ENCODE results near the gene KIF3A.

Gene KIF3A

DNA sequence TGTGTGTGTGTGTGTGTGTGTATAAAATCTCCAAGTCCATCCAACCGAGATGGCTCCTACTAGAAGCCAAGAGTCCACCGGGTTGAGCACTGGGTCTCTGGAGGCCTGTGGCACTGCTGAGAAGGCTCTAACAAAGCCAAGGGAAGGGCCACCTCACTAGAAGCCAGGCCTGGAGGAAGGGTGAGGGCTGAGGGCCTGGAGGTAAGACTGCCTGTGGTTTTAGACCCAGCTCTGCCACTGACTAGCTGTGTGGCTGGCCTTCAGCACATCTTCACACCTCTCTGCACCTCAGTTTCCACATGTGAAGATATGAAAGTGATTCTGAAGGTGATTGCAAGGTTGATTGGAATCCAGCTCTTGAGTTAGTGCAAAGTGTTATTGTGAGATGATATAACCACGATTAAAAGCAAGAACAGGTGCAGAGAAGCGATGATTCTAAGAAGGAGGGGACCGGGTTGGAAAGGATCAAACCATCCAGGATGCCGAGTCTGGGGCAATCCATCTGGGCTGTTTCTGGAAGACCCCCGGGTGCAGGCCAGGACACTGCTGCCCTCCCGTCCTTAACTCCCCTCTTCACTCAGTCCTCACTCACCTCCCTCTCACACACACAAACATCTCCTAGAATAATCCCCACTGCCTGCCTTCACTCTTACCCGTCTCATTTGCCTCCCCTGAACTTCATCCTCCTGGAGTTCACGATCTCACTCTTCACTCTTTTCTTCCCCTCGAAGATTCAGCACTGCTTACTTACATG, 61.2 kb downstream of the KIF3A start:
- DNase-seq = no peak

DNA sequence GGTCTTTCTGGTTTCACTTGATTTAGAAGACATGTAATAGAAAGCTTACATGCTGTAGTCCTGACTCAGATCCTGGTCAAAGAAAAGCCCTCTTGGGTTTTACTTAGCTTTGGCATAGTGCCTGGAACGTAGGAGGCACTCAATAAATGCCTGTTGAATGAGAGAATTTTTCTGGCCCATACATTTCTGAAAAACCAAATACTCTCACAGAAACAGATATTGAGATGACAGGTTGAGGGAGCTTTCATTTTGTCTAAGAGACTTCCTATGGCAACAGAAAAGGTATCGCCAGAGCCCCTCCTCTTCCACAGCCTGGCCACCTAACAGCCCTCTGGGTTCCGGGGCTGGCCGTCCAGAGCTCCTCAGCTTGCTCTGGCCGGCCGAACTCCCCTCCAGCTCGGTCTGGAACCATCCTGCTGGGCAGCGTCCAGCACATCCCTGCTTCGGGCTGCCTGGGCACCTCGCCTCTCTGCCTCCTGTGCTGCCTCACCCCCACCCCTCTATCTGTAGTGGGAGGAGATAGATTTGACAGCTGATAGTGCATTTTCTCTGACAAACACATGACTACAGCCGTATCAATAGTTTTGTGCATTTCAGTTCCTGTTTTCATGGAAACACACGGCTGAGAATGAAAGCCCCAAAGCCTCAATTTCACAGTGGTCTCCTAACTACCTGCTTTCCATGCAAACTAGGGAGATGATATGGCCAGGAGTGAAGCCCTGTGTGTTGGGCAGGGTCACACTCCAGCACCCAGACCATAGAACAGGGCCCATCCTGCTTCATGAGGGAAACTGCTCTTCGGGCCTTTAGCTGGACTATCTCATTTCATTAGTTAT, 62.5 kb downstream of the KIF3A start:
- no peak for DNase-seq

DNA sequence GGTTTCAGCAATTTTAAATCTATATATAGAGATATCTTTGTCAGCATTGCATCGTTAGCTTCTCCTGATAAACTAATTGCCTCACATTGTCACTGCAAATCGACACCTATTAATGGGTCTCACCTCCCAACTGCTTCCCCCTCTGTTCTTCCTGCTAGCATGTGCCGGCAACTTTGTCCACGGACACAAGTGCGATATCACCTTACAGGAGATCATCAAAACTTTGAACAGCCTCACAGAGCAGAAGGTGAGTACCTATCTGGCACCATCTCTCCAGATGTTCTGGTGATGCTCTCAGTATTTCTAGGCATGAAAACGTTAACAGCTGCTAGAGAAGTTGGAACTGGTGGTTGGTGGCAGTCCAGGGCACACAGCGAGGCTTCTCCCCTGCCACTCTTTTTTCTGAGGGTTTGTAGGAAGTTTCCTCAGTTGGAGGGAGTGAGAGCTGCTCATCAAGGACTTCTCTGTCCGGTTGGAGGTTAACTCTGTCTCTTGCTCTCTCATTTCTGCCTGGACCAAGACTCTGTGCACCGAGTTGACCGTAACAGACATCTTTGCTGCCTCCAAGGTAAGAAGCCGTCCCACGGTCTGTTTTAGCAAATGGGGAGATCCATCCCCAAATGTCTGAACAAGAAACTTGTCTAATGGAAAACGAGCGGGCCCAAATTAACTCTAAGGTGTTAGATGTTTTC, 63.3 kb downstream of the KIF3A start, which contains the start of gene IL4:
Gene IL4, plus strand, starts transcription at position 51 of the 692 bp plus-strand sequence. Its CDS starts 62 bp downstream, at position 113.
- no peak for DNase-seq

DNA sequence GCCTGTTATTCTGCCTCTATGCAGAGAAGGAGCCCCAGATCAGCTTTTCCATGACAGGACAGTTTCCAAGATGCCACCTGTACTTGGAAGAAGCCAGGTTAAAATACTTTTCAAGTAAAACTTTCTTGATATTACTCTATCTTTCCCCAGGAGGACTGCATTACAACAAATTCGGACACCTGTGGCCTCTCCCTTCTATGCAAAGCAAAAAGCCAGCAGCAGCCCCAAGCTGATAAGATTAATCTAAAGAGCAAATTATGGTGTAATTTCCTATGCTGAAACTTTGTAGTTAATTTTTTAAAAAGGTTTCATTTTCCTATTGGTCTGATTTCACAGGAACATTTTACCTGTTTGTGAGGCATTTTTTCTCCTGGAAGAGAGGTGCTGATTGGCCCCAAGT, 63.9 kb downstream of the KIF3A start:
- no peak for DNase-seq

DNA sequence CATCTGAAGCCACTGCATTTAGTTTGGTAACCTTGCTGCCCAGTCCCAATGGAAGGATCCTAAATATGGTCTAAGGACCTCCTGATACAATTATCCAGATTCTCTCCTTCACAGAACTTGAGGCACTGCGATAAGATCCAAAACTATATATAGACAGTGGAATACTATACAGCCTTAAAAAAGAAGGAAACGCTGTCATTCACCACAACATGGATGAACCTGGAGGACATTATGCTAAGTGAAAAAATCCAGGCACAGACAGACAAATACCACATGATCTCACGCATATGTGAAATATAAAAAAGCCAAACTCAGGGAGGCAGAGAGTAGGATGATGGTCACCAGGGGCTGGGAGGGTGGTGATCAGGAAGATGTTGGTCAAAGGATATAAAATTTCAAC, 66.3 kb downstream of the KIF3A start:
- no peak for DNase-seq

DNA sequence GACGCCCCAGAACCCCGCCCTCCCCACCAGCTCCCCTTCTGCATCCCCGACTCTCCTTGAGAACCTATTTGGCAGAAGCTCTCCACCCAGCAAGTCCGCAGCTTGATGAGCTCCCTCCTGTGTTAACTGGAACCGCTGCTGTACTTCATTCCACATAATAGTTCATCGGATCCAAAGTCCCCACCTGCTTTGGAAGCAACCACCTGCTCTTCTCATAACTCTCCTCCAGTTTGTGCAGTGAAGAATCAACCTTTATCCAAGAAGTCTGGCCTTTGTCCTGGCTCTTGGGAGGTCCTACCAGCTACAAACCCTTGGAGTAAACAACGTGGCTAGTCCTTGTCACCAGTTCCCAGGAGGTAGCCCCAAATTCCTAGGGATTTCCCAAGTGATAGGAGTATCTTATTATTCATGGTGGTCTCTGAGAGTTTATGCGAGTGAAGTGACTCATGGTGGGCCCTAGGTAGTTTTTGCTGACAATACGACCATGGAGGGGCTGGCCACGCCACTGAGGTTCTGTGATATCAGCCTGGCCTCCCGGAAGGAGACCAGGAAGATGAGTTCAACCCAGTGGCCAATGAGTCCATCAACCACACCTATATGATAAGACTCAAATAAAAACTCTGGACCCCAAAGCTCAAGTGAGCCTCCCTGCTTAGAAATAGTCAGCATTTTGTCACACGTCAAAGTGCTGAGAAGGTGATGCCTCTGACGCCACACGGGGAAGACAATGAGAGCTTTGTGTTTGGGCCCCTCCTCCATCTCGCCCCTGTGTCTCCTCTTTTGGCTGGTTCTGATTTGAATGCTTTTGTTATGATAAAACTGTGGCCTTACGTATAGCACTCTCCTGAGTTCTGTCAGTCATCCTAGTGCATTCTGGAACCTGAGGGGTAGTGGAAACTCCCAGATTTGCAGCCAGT, 67.1 kb downstream of the KIF3A start:
- DNase-seq = no peak

DNA sequence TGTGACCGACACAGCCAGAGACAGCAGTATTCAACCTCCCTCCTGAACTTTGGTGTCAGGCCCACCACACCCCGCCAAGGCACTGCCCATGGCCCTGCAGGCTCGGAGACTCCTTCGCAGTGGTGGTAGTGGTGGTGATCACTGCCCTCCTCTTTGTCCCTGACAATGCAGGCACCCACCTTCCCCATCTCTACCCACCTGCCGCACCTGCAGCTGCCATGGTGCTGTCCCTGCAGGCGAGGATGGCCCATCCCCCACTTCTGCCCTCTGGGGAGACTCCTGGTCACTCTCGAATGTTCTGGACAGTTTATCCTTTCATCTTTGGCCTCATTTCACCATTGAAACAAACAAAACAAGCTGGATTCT, 67.9 kb downstream of the KIF3A start:
- no peak for DNase-seq

DNA sequence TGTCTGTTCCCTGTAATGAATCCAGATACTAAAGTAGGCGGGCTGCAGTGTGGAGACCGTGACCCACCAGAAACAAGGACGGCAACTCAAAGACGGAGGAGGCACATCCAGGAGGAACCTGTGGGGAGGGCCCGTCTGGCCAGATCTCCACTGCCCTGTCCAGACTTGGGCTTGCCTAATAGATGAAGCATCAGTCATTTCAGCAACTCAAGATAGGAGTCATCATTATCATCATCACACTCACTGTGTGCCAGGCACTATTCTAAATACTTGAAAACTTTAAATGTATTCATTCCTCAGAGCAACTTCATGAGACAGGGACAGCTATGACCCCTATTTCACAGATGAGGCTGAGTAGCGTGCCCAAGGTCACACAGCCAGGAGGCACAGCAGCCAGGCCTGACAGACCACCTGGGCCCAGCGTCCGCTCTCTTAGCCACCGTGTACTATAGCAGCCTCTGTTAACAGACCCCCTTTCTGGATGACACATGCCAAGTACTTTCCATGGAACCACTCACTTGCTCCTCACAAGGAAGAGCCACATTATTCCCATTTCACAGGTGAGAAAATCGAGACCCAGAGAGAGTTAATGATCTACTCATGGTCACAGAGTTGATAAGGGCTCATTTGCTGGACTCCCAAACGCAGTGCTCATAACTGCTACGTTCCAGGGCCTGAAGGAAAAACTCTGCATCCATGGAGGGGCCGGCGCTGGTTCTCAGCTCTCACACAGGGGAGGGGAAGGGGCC, 68.5 kb downstream of the KIF3A start:
- no peak for DNase-seq

DNA sequence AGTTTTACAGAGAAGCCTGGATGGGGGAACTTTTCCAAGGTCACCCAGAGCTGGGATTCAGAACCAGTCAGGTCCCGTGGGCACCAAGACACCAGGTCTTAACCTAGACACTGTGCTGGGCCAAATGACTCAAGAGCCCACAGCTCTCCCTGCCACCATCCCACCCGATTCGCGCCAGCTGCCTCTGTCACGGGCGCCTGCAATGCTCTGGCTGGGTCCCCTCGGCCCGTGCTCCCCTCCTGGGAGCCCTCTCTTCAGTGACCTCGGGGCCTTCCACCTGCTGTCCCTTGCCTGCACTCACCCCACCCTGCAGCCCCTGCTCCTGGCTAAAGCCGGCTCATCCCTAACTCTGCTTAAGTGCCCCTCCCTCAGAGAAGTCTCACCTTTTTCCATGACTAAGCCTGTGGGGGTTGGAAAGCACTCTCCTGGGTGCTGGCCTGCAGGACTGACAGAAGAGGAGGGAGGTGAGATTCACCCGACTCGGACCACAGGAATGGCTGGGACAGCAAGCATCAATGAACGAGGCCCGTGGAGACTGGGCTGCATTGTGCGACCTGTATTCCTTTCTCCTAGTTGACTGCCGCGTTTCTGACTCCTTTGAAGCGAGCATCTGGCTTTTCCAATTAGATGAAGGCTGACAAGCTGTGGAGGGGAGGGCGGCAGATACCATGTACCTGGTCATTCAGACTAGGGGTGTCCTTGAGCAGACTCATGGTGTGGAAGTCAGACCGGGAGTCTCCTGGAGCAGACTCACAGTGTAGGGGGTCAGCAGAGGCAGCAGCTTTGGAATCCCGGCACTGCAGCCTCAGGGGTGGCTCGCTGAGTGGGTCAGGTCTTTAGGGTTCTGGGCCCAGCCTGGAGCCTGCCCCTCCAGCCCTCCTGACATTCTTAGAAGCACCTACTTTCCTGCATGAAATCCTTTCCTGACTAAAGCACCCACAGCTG, 69.3 kb downstream of the KIF3A start:
- DNase-seq = no peak

DNA sequence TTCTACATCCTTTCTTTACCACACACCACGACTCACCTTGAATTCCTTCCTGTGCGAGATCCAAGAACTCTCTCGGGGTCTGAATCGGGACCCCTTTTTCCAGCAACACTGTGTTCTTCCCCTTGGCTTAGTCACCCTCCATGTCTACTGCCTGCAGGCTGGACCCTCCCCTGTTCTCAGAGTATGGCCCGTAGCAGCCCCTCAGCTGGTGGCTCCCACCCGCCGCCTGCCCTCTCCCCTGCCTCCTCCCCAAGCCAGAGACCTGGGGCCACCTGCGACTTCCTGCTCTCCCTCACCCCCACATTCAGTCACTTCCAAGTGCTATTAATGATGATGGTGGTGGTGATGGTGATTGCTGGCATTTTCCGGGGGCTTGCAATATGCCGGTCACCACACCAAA, 70.0 kb downstream of the KIF3A start:
- no peak for DNase-seq

DNA sequence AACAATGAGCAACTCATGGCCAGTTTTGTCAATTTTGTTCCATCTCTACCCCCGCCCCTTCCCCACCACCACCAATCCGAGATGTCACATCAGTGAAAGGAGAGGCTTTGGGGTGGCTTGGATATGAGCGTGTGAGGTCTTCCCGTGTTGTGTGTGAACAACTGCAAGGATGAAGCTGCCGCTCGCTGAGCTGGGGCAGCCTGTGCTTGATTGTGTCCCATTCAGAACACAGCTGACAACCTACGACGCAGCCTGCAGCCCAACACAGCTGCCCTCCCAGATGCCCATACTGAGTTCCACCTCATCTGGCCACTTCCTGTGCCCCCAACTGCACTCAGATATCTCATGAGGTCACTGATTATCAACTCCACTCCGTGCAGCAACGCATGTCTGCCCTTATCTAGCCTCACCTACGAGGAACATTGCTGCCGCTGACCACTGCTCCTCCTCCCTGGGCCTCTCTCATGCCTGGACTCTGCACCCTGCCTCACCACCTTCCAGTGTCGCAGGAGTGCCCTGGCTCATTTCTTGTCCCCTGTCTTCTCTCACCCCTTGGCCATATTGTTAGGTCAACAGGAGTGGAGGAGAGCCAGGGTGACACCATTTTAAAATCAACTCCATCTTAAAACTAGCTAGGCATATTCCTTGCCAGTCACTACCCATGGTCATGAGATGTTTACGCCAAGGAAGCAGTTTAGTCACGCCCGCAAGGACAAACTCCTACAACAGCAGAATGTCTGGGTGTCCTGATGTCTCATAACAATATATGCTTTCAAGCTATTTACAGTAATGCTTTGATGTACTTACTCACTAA, 70.8 kb downstream of the KIF3A start:
- DNase-seq = no peak

DNA sequence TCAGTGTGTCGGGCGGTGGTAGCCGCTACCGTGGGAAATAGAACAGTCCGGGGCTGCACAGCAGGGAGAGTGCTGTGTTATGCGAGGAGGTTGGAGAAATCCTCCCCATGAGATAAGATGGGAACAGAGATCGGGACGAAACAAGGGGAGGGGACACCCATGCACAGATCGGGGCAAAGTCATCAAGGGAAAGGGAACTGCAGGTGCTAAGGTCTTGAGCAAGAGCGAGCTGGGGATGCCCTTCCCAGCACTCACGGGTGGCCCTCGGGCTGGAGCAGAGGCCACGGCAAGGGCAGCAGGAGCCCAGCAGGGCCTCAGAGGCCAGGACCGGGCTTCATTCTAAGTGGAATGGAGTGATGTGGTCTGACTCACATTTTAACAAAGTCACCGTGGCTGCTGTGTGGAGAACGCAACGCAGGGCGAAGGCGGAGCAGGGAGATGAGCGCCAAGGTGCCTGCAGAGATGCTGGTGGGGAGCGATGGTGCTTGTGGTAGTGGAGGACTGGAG, 71.7 kb downstream of the KIF3A start:
- no peak for DNase-seq

DNA sequence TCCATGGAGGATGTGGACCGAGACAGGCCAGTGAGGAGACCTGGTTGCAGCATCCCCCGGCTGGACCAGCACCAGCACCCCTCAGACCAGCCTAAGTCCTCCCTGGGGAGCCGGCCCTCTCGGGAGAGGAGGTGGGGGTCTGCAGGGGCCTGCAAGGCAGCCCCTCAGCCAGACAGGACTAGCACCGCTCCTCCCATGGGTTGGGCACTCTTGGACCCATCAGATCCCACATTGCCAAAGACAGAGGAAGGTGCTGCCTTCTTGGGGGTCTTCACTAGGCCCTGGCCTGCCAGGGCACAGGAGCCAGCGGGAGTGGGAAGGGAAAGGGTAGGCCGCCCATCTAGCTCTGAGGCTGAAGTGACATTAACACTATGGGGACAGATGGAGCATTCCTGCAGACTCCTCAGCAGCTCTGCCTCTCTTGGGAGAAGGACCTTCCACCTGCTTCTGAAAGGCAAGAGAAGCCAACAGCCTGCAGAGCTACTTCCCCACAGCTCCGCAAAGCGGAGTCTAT, 72.6 kb downstream of the KIF3A start:
- no peak for DNase-seq

DNA sequence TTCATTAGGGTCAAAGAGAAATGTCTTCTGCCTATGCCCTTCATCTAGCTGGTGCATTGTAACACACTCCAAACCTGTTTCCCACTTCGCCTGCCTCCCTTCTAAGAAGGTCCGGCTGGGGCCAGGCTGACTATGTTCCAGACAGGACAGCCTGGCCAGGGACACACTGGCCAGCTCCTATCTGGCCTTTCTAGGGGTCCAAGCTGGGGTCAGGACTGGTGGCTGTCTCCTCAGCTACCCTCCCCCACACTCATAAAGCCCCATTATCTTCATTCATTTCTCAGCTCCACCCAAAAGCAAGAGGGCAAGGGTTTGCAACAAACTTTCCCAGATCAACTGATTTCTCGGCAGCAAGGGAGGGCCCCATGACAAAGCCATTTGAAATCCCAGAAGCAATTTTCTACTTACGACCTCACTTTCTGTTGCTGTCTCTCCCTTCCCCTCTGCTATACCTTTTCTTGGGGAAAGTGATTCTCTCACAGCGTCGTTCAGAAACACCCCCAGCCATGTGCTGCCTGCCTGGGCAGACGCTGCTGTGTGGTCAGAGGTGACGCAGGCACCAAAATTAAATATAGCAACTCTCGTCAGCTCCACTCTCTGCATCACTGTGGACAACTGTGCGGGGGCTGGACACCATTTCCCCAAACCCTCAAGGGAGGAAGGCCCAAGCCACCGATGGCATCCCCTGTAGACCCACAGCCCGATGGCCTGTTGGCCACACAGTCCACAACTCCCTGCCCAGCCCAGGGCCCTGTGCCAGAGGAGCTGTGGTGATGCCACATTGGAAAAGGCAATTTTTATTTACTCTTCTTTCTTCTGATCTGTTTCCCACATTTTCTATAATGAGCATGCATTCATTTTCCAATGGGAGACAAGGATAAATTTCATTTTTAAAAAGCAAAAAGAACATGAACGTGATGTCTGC, 73.3 kb downstream of the KIF3A start:
- no peak for DNase-seq

DNA sequence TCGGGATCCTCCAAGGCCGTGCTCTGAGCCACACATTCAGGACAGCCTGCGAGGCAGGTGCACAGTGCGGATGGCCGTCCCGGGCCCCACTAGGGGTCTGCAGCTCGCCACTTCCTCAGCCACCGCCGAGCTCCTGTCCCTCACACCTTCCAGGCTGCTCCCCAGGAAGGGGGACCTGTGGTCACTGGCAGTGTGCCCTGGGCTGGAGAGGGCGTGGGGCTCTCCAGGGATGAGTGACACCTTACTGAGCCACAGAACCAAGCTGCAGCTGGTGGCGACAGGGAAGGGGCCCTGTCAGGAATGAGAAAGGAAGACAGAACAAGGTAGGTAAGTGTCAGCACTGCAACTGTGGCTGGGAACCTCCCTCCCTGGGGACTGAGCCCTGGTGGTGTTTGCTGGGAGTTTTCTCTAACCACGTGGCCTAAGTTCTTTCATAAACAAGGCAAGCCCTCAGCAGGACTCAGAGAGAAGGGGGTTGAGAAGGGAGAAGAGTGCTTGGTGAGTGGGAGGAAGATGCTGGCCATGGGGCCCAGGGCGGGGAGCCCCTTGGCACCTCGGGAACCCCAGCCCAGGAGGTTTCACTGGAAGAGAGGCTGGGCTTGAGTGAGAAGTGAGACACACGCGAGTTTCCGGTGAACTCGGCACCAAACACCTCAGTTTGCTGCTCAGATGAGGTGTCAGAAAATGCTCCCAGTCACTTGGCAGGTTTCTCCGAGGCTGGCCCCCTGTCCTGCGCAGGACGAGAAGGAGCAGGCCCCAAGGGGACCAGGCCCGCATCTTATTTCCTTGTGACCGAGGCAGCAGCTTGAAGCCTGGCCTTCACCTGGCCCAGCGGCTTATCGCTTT, 74.2 kb downstream of the KIF3A start:
- DNase-seq = no peak

DNA sequence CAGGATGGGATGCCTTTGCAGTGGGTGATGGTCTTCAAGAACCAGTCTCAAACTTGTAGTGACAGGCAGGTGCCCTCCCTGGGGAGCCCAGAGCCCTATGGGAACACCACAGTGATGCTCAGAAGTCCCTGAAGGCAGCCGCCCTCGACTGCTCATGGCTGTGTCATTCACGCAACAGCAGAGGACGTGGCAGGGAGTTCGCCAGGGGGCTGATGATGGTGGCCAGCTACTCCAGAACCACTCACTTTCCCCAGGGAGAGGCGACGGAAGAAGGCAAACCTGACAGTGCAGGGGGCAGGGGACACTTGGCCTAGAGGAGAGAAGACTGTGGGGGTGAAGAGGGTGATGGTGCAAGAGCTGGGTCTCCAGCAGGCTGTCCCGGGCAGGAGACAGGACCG, 75.3 kb downstream of the KIF3A start:
- no peak for DNase-seq
